PFSK-1 (cell line): ENCODE measurements around the gene YIPF5.

Experiments
- FOXP2 ChIP-seq: optimal IDR thresholded peaks from 2 replicates; pipeline ENCODE3; 2011; ENCODE audit warnings: borderline replicate concordance, control low read depth, inconsistent platforms; ENCODE audit not compliant: insufficient read depth; ENCODE audit errors: extremely low read length, extremely low read depth
- POLR2AphosphoS5 ChIP-seq: IDR thresholded peaks from 2 replicates; pipeline ENCODE4 v1.6.1; 2012; ENCODE audit warnings: low read depth, mild to moderate bottlenecking, control low read depth, low read length, moderate library complexity
- SIN3A ChIP-seq: IDR thresholded peaks from 2 replicates; pipeline ENCODE4 v1.6.1; 2012; ENCODE audit warnings: mild to moderate bottlenecking, low read length, moderate library complexity, borderline replicate concordance; ENCODE audit not compliant: insufficient read depth
- TAF1 ChIP-seq: IDR thresholded peaks from 2 replicates; pipeline ENCODE4 v1.6.1; 2012; ENCODE audit warnings: low read length, control low read depth, borderline replicate concordance; ENCODE audit not compliant: insufficient read depth
- TF ChIP-seq, protein P1 (sequence below), 2 experiments: IDR thresholded peaks; 2 replicates each; pipeline versions ENCODE4 v1.6.1 to v1.8.0; 2011 to 2012; ENCODE audit warnings: low read depth in 2 of 2, low read length in 2 of 2, control low read depth in 1 of 2, inconsistent platforms in 1 of 2, mild to moderate bottlenecking in 1 of 2, moderate library complexity in 1 of 2; ENCODE audit not compliant: insufficient read depth in 1 of 2

Gene YIPF5

DNA sequence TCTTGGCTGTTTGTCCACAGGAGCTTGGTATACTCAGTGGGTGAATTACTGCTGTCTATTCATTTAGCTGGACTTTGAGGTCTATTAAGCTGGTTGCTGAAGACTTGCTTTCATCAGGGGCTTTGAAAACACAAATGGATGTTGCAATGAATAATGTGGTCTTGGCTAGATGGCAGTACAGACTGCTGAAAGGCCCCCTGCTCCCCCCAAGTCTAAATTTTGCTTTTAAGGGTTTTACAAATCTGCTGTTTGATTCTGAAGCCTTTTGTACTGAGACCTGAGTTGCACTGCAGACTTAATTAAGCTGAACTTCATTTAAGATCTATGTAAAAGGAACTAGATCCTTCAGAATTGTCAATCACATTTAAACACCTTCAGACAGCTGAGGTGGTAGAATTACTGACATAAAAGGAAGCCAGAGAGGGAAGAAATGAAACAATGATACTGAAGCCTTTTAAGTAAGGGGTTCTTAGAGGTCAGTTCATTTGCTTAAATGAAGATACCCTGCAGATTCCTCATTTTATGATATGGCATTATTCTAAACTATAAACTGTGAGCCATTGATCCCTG is 37.5 kb upstream of the YIPF5 start:
- no peak for TF ChIP-seq POLR2AphosphoS5
- no peak for TF ChIP-seq SIN3A

DNA sequence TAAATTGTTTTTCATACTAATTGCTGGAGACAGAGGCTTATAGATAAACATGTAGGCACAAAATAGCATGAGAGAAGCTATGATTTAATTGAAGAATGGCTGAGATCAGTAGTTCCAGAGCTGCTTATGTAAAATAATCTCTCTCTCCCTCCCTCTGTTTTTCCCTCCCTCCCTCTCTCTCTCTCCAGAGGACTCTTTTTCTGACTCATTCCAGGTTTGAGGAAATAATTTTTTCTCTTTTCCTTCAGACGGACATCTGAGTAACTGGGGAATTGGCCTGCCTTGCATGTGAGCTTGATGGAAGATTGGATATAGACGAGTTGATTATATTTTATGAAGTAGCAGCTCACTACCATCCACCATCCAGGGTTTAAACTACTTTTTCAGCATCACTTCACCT is 35.7 kb upstream of the YIPF5 start:
- TF ChIP-seq TAF1 = no peak
- no peak for TF ChIP-seq SIN3A
- TF ChIP-seq, protein P1, sequence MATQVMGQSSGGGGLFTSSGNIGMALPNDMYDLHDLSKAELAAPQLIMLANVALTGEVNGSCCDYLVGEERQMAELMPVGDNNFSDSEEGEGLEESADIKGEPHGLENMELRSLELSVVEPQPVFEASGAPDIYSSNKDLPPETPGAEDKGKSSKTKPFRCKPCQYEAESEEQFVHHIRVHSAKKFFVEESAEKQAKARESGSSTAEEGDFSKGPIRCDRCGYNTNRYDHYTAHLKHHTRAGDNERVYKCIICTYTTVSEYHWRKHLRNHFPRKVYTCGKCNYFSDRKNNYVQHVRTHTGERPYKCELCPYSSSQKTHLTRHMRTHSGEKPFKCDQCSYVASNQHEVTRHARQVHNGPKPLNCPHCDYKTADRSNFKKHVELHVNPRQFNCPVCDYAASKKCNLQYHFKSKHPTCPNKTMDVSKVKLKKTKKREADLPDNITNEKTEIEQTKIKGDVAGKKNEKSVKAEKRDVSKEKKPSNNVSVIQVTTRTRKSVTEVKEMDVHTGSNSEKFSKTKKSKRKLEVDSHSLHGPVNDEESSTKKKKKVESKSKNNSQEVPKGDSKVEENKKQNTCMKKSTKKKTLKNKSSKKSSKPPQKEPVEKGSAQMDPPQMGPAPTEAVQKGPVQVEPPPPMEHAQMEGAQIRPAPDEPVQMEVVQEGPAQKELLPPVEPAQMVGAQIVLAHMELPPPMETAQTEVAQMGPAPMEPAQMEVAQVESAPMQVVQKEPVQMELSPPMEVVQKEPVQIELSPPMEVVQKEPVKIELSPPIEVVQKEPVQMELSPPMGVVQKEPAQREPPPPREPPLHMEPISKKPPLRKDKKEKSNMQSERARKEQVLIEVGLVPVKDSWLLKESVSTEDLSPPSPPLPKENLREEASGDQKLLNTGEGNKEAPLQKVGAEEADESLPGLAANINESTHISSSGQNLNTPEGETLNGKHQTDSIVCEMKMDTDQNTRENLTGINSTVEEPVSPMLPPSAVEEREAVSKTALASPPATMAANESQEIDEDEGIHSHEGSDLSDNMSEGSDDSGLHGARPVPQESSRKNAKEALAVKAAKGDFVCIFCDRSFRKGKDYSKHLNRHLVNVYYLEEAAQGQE (IDR thresholded peaks at IDR 0.05; ENCODE audit: insufficient read depth in 1 of 2, low read depth in 2 of 2, low read length in 2 of 2) = no peak
- no peak for TF ChIP-seq FOXP2
- TF ChIP-seq POLR2AphosphoS5 = no peak

DNA sequence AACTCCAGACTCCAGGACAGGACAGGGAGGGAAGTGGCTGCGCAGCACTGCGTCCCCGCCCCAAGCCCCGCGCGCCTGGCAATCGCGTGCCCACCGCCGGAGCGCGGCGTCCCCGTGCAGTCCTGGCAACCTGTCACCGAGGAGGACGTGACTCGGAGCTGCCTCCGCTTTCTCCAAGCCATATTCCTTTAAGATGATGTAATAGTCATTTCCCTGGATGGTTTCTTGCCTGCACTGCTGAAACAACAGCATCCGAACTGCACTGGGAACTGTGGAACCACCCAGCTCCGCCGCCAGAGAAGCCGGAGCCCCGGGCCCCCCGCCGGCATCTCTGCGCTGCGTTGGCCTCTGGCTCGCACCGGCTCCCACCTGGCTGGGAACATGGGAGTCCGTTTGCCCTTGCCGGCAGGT is 34.7 kb upstream of the YIPF5 start:
- TF ChIP-seq TAF1 = no peak
- TF ChIP-seq, protein P1 (IDR thresholded peaks at IDR 0.05; ENCODE audit: insufficient read depth in 1 of 2, low read depth in 2 of 2, low read length in 2 of 2) = no peak
- TF ChIP-seq POLR2AphosphoS5 = no peak
- TF ChIP-seq SIN3A = no peak
- no peak for TF ChIP-seq FOXP2

DNA sequence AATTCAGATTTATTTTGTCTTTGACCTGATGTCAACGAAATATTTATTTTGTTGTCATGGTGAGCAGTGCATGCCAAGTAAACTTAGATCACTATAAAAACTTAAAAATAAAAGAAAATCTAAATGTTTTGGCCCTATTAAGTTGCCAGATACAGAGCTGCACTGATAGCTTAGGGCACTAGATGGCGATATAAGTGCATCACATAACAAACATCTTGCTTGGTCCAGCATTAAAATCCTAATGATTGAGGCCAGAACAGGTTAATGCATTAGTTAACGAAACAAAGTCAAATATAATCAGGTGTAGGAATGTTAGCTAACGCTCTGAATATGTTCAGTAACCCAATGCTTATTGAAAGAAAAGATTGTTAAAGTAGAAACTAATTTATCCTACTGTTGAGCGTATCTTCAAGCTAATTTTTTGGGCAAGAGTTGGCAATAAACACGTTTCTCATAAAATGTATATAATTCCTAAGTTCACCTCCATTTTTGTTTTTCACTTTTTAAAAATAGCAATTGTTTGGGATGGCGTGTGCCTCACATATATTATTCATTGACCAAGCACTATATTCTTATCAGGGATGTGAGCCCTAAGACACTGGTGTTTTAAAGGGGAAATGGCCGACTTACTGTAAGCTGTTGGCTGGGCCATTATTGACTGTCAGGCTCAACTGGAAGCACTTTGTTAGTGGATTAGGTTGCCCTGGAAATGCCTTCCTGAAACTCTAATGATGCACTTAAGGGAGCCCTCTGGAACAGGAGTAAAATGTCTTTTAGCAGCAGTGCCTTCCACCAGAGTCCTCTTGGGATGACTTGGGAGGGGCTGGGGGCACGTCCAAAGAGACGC is 33.5 kb upstream of the YIPF5 start:
- TF ChIP-seq TAF1 (no peak), FOXP2 (no peak), POLR2AphosphoS5 (no peak), SIN3A (no peak)
- TF ChIP-seq, protein P1 (IDR thresholded peaks at IDR 0.05; ENCODE audit: insufficient read depth in 1 of 2, low read depth in 2 of 2, low read length in 2 of 2) = peak in 1 of 2 experiments; percentile 43; a peak in 1 of 4 replicates

DNA sequence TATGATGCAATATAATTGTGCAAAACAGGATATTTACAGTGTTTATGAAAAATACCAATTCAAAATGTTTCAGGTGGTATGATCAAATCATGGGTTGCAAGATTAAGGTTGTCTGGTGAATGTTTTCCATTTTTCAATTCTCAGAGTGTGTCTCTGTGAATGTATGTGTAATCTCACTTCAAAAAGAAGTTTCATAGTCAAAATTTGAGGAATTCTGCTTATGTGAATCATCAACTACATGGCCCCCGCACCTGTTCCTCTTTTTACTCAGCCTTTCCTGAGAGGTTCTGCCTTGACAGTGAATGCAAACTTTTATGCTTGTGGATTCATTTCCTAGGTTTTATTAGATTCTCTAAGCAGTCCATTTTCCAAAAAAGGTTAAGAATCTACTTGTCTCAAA is 32.3 kb upstream of the YIPF5 start:
- no peak for TF ChIP-seq POLR2AphosphoS5

DNA sequence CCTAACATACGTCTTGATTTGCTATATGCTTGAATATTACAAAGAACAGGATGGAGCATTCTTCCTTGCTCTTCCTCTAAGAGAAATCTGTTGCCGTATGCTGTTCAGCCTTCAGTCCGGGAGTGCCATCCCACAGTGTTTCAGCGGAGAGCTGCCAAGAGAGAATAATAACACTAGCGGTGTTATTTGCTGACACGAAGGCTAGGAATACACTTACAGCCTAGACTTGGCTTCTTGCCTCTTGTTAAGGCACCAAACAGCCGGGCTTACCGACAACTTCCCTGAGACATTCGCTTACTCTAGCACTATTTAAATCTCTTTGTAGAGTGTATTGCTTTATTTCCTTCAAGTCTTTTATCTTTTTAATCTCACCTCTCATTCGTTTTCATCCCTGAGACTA is 31.6 kb upstream of the YIPF5 start:
- TF ChIP-seq SIN3A (no peak), FOXP2 (no peak), TAF1 (no peak), POLR2AphosphoS5 (no peak)
- TF ChIP-seq, protein P1 (IDR thresholded peaks at IDR 0.05; ENCODE audit: insufficient read depth in 1 of 2, low read depth in 2 of 2, low read length in 2 of 2) = no peak
